K562 (cell line): ENCODE data around the gene DAAM1. TPM values are rescaled to one million over a fixed set of nuclear protein-coding genes. Genes with fewer than 3 reads are reported as not detected.

Experiments used
- ATAC-seq: fragments of 200-7000 bp; cut with Tn5 transposase; 3 replicates; pipeline ENCODE4 v1.9.1; 2020; ENCODE audit warnings: moderate library complexity
- BruUV-seq: library from RNA; stranded (reverse); fragments of 400-500 nt; replicated peaks from 2 replicates; lab custom pipeline; 2021; lab: Mats Ljungman, UMichigan
- CTCF ChIA-PET: fragments of 300-600 bp; formaldehyde crosslinking; extraction: SDS; loops from one replicate; lab custom pipeline; 2021; ENCODE audit warnings: low intra/inter-chr PET ratio; lab: Yijun Ruan, JAX
- POLR2A ChIA-PET: fragments of 300-600, 350-650 bp; sonication (Branson Sonifier 250); formaldehyde crosslinking; extraction: SDS; loops from one replicate; lab custom pipeline; 2021; ENCODE audit warnings: antibody characterized with exemption, inconsistent platforms; lab: Yijun Ruan, JAX
- DNase-seq, 4 experiments: peaks; one replicate each; pipeline versions ENCODE4 v3.0.0 to v3.0.0-alpha.2; 2011 to 2018; ENCODE audit warnings: low spot score in 3 of 4, mixed read lengths in 3 of 4; ENCODE audit errors: extremely low read depth in 1 of 4
- FAIRE-seq: peaks from 2 replicates; lab custom pipeline; 2011; peaks lifted over from hg19 to GRCh38; lab: Jason Lieb, UNC
- H2AFZ ChIP-seq: 2 replicates; pipeline ENCODE4 v1.6.0; 2011; ENCODE audit warnings: low read depth, low read length, control low read depth, inconsistent platforms
- H3K27ac ChIP-seq: fragments of 200-600 bp; 3 replicates; pipeline ENCODE4 v1.8.0; 2011; ENCODE audit warnings: low read depth, mild to moderate bottlenecking, control low read depth, inconsistent platforms, low read length, moderate library complexity, mixed read lengths; ENCODE audit errors: extremely low read depth
- H3K27me3 ChIP-seq, 2 experiments: fragments of 300-600 bp in 1 of 2; 2 replicates in 1 of 2; 3 replicates in 1 of 2; pipeline versions ENCODE4 v1.6.0 to v1.8.0; 2011; ENCODE audit warnings: inconsistent platforms in 2 of 2, low read length in 2 of 2, mild to moderate bottlenecking in 1 of 2, mixed read lengths in 1 of 2, moderate library complexity in 1 of 2; ENCODE audit not compliant: control insufficient read depth in 2 of 2, insufficient read depth in 2 of 2
- H3K36me3 ChIP-seq: fragments of 300-600 bp; 3 replicates; pipeline ENCODE4 v1.8.0; 2011; ENCODE audit warnings: mild to moderate bottlenecking, low read length, inconsistent platforms; ENCODE audit not compliant: control insufficient read depth, insufficient read depth
- H3K4me1 ChIP-seq, 2 experiments: fragments of 200-600 bp in 1 of 2; replicated peaks in 1 of 2; 2 replicates in 1 of 2; 3 replicates in 1 of 2; pipeline versions ENCODE4 v1.5.1 to v1.8.0; 2011; ENCODE audit warnings: inconsistent platforms in 2 of 2, low read length in 2 of 2, mild to moderate bottlenecking in 1 of 2, mixed read lengths in 1 of 2, moderate library complexity in 1 of 2; ENCODE audit not compliant: control insufficient read depth in 2 of 2, insufficient read depth in 2 of 2
- H3K4me2 ChIP-seq: 2 replicates; pipeline ENCODE4 v1.6.1; 2011; ENCODE audit warnings: low read length, control low read depth, inconsistent platforms, mixed read lengths; ENCODE audit not compliant: insufficient read depth
- H3K4me3 ChIP-seq: fragments of 200-600 bp; sonication (generic), shearing (Covaris generic); 2 replicates; pipeline ENCODE4 v1.5.1; 2016; ENCODE audit warnings: control low read depth, inconsistent platforms
- H3K79me2 ChIP-seq: fragments of 200-600 bp; 3 replicates; pipeline ENCODE4 v1.8.0; 2011; ENCODE audit warnings: low read length, inconsistent platforms; ENCODE audit not compliant: control insufficient read depth, insufficient read depth
- H3K9ac ChIP-seq, 2 experiments: 2 replicates each; pipeline versions ENCODE4 v1.6.0 to v1.6.1; 2011; ENCODE audit warnings: low read depth in 2 of 2, low read length in 2 of 2, control low read depth in 1 of 2, inconsistent platforms in 1 of 2, mild to moderate bottlenecking in 1 of 2, mixed read lengths in 1 of 2; ENCODE audit not compliant: insufficient read depth in 1 of 2
- H3K9me1 ChIP-seq: one replicate; pipeline ENCODE4 v1.6.0; 2011; ENCODE audit warnings: inconsistent platforms, mild to moderate bottlenecking, low read length, moderate library complexity; ENCODE audit not compliant: control insufficient read depth, insufficient read depth
- H3K9me3 ChIP-seq: replicated peaks from 2 replicates; pipeline ENCODE4 v1.5.1; 2011; ENCODE audit warnings: low read depth, low read length, inconsistent platforms; ENCODE audit not compliant: control insufficient read depth, insufficient read depth
- H4K20me1 ChIP-seq: replicated peaks from 2 replicates; pipeline ENCODE4 v1.6.1; 2011; ENCODE audit warnings: low read length, inconsistent platforms, mixed read lengths; ENCODE audit not compliant: control insufficient read depth, insufficient read depth
- CBFA2T3 ChIP-seq: fragments of 450-650 bp; IDR thresholded peaks from 2 replicates; pipeline ENCODE4 v1.6.1; 2017
- CHD1 ChIP-seq: fragments of 200-600 bp; sonication (generic); IDR thresholded peaks from one replicate; pipeline ENCODE4 v1.6.1; 2012; ENCODE audit warnings: mild to moderate bottlenecking, moderate library complexity, low read length, inconsistent platforms
- EP400 ChIP-seq: fragments of 450-650 bp; IDR thresholded peaks from 2 replicates; pipeline ENCODE4 v1.6.1; 2017; ENCODE audit warnings: antibody characterized with exemption, mild to moderate bottlenecking, moderate library complexity
- HIVEP1 ChIP-seq: fragments of 250-450 bp; sonication (Bioruptor Pico); IDR thresholded peaks from 2 replicates; pipeline ENCODE4 v1.4.0; 2020; ENCODE audit warnings: mild to moderate bottlenecking
- HMBOX1 ChIP-seq: sonication (generic); IDR thresholded peaks from 2 replicates; pipeline ENCODE4 v1.6.1; 2016
- KAT8 ChIP-seq: fragments of 450-650 bp; IDR thresholded peaks from 2 replicates; pipeline ENCODE4 v1.6.1; 2016; ENCODE audit warnings: low read depth, mild to moderate bottlenecking
- OTX1 ChIP-seq: fragments of 450-650 bp; formaldehyde crosslinking; IDR thresholded peaks from 2 replicates; pipeline ENCODE4 v1.4.0; 2022; ENCODE audit warnings: mild to moderate bottlenecking
- PHF21A ChIP-seq: fragments of 450-650 bp; IDR thresholded peaks from 2 replicates; pipeline ENCODE4 v1.6.1; 2017; ENCODE audit warnings: low read depth, borderline replicate concordance
- RBM15 ChIP-seq: fragments of 200-400 bp; formaldehyde crosslinking; IDR thresholded peaks from 2 replicates; pipeline ENCODE4 v1.6.1; 2018; ENCODE audit warnings: mild to moderate bottlenecking, low read length, moderate library complexity; ENCODE audit not compliant: insufficient read depth
- TCFL5 ChIP-seq: fragments of 250-450 bp; sonication (Bioruptor Pico); conservative IDR thresholded peaks from 2 replicates; pipeline ENCODE4 v1.6.1; 2021; ENCODE audit warnings: mild to moderate bottlenecking, moderate library complexity, matching md5 sums
- ZNF140 ChIP-seq: fragments of 250-450 bp; sonication (Bioruptor Pico); IDR thresholded peaks from 2 replicates; pipeline ENCODE4 v1.8.0; 2021; ENCODE audit warnings: moderate library complexity, mild to moderate bottlenecking, inconsistent platforms
- ZNF347 ChIP-seq: fragments of 450-650 bp; formaldehyde crosslinking; IDR thresholded peaks from 2 replicates; pipeline ENCODE4 v1.4.0; 2020; ENCODE audit warnings: low read depth, mild to moderate bottlenecking, moderate library complexity
- WGBS: fragments of 100-300 bp; shearing (Covaris generic); methylation state at CpG from one replicate; pipeline ENCODE4 v1.1.6; 2016; ENCODE audit warnings: low coverage, mixed read lengths; ENCODE audit not compliant: insufficient coverage; ENCODE audit errors: missing lambda C conversion rate; 5-methylcytosine and 5-hydroxymethylcytosine counted together
- in situ Hi-C: fragments of 300-500 bp; cut with MboI; formaldehyde crosslinking; loops from 4 replicates; pipeline ENCODE4 v1.15.0; 2018; ENCODE audit warnings: inconsistent platforms, mixed read lengths
- intact Hi-C: fragments of 100-400 bp; cut with micrococcal nuclease; formaldehyde crosslinking; loops from 2 replicates; pipeline ENCODE4 v1.14.2; 2022
- polyA plus RNA-seq, 8 experiments: library from polyadenylated mRNA; depleted of rRNA in 4 of 8; stranded (reverse) in 5 of 8; unstranded in 3 of 8; fragments of >200 nt; fragmentation: Nextera tagmentation in 2 of 8; fragmentation: Illumina TruSeq in 1 of 8; extraction: Ambion mirVana in 2 of 8; extraction: Trizol in 1 of 8; gene quantifications; 2 replicates each; pipeline versions ENCODE4 v1.2.1 to v1.2.3, GENCODE V29; 2011 to 2014; ENCODE audit warnings: inconsistent platforms in 1 of 8, missing spikeins in 1 of 8
- total RNA-seq, 7 experiments: library from RNA; depleted of rRNA in 6 of 7; stranded (reverse); fragments of >200 nt in 6 of 7; fragmentation: Illumina TruSeq in 2 of 7; extraction: Trizol in 2 of 7; gene quantifications; 2 replicates each; pipeline versions ENCODE4 v1.2.1 to v1.2.3, GENCODE V29; 2011 to 2021; ENCODE audit warnings: low replicate concordance in 1 of 7
- TF ChIP-seq, protein P1 (sequence below): fragments of 250-450 bp; sonication (Bioruptor Pico); IDR thresholded peaks from 2 replicates; pipeline ENCODE4 v1.9.0; 2021; ENCODE audit warnings: mild to moderate bottlenecking
- TF ChIP-seq, protein P2 (sequence below): fragments of 200-800 bp; sonication (Bioruptor generic); IDR thresholded peaks from 2 replicates; pipeline ENCODE4 v1.6.1; 2017; ENCODE audit warnings: missing genetic modification characterization, missing compliant biosample characterization

Gene DAAM1
- total and polyA plus RNA-seq, 9 of the 15 experiments (the other 6 are each of a cell fraction or from before 2014, with no cell fraction given), result 3.6 to 11.6 (median 6.7) TPM

DNA sequence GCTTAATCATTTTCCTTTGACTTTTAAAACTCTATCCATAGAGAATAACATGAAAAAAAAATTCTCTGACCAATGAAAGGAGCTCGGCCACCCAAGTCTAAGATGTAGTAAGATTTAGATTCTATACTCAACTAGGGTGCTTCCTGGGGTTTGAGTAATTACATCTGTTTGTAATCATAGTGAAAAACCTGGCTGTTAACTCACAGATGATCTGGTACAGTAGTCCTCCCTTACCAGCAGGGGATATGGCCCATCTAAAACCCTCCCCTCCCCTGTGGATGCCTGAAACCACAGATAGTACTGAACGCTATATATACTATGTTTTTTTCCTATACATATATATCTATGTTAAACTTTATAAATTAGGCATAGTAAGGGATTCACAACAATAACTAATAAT lies 89.2 kb downstream of the DAAM1 start:
- H3K9me3 ChIP-seq, result no peaks in the 10 kb centered on the region
- no peaks in the 10 kb centered on the region for H3K27me3 ChIP-seq
- 4% methylated on average over 2 of the region's 2 CpGs for WGBS
- CTCF ChIA-PET, result no interaction called here
- H2AFZ ChIP-seq, result no peak overlapping the region
- H3K9ac ChIP-seq, result no peak overlapping the region
- peaks cover 0 to 11% of the 10 kb centered on the region in 2 experiments; a peak in 2 of 5 replicates for H3K4me1 ChIP-seq
- H3K27ac ChIP-seq, result no peak overlapping the region
- in situ Hi-C loops, result no loop called here
- ATAC-seq (no peak), FAIRE-seq (no peak), DNase-seq (peak in 3 of 4 experiments; percentile 6 to 29 (median 24))
- H3K9me1 ChIP-seq, result no peaks in the 10 kb centered on the region
- H3K4me2 ChIP-seq, result no peak overlapping the region
- intact Hi-C loops, result no loop called here
- no peaks in the 10 kb centered on the region for H3K79me2 ChIP-seq
- TF ChIP-seq, protein P1, sequence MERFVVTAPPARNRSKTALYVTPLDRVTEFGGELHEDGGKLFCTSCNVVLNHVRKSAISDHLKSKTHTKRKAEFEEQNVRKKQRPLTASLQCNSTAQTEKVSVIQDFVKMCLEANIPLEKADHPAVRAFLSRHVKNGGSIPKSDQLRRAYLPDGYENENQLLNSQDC (CRISPR knock-in tag), result no peak
- no peak for TF ChIP-seq ZNF140 (CRISPR knock-in tag)
- TF ChIP-seq EP400, result no peak
- TF ChIP-seq KAT8, result no peak
- TF ChIP-seq CHD1, result no peak
- peak; percentile 56; the same call in 1 of the 2 replicates for TF ChIP-seq HMBOX1
- no peak for TF ChIP-seq OTX1
- no peak for TF ChIP-seq HIVEP1 (CRISPR knock-in tag)
- no peak for TF ChIP-seq ZNF347
- TF ChIP-seq RBM15, result no peak
- TF ChIP-seq, protein P2, sequence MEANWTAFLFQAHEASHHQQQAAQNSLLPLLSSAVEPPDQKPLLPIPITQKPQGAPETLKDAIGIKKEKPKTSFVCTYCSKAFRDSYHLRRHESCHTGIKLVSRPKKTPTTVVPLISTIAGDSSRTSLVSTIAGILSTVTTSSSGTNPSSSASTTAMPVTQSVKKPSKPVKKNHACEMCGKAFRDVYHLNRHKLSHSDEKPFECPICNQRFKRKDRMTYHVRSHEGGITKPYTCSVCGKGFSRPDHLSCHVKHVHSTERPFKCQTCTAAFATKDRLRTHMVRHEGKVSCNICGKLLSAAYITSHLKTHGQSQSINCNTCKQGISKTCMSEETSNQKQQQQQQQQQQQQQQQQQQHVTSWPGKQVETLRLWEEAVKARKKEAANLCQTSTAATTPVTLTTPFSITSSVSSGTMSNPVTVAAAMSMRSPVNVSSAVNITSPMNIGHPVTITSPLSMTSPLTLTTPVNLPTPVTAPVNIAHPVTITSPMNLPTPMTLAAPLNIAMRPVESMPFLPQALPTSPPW (CRISPR knock-in tag), result no peak
- TF ChIP-seq CBFA2T3, result peak; percentile 19; the same call in 1 of the 2 replicates
- no peak for TF ChIP-seq TCFL5 (CRISPR knock-in tag)
- no peak for TF ChIP-seq PHF21A
- no peak overlapping the region for H3K4me3 ChIP-seq
- no peaks in the 10 kb centered on the region for H4K20me1 ChIP-seq
- no TSS peak for BruUV-seq
- POLR2A ChIA-PET, result no interaction called here
- H3K36me3 ChIP-seq, result no peaks in the 10 kb centered on the region
